Activated T-cell treated with anti-CD3 and anti-CD28 coated beads for 4 hours (primary cell): Measurements from ENCODE around the gene ZNF408.
"Not testable (repeated sequence)": the region's sequence is repeated elsewhere in the genome, so short reads cannot be mapped to it uniquely, and the experiment has no call there.

Experiments used
- DNase-seq: peaks from one replicate; pipeline ENCODE4 v3.0.0-alpha.2; 2020

ZNF408 gene

GRCh38 chr11:46700241-46701077 lies at the start of gene ZNF408, which contains the start of gene ARHGAP1:
Gene ZNF408 (plus strand): TSS chr11:46701031. CDS start chr11:46701048, 17 bp downstream.
Gene ARHGAP1 (minus strand): TSS chr11:46700619. CDS start chr11:46696107, 4,512 bp downstream.
- peak; percentile 99 for DNase-seq

DNA sequence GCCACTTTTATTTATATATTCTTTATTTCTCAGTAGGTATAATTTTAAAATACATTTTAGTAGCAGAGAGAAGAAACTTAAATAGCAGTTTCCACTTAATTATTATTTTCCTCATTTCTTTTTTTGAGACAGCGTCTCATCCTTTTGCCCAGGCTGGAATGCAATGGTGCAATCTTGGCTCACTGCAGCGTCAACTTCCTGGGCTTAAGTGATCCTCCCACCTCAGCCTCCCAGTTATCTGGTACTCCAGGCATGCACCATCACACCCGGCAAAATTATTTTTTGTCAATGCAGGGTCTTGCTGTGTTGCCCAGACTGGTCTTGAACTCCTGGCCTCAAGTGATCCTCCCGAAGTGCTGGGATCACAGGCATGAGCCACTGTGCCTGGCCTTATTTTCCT lies 45.2 kb upstream of the ZNF408 start:
- no peak for DNase-seq

DNA sequence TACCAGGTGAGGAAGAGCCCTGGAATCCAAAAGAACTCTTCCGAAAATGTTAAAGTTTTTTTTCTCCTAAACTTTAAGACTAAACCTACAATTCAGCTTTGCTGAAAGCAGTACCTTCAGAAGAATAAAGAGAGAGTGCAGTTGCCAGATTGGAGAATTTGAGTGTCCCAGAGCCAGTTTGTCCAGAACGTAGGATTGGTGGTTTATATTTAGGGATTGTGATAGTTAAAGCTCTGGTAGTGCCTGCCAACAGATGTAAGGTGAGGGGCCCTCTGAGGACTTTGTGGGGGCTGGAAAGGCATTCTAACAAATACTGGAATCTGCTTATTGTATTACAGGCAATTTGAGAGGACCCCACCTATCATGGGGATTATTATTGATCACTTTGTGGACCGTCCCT lies 43.6 kb upstream of the ZNF408 start:
- no peak for DNase-seq

GRCh38 chr11:46658259-46658658 lies 42.6 kb upstream of the ZNF408 start:
- no peak for DNase-seq

GRCh38 chr11:46659908-46660307 lies 40.9 kb upstream of the ZNF408 start:
- no peak for DNase-seq

DNA sequence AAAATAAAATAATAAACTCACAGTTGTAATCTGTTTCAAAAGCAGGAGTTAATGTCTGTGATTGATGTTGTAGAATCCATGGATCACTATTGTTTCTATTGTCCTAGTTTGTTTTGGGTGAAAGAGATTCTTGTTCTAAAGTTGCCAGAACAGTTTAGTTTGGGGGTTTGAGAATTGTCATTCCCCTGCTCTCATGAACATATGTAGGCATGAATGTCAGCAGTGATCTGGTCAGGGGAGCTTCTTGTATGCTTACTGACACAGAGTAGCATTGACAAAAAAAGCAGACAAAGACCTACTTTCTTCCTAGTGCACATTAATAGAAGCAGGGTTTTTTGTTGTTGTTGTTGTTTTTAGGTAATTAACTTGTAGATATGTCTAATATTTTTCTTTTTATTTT lies 39.0 kb upstream of the ZNF408 start:
- DNase-seq: no peak

DNA sequence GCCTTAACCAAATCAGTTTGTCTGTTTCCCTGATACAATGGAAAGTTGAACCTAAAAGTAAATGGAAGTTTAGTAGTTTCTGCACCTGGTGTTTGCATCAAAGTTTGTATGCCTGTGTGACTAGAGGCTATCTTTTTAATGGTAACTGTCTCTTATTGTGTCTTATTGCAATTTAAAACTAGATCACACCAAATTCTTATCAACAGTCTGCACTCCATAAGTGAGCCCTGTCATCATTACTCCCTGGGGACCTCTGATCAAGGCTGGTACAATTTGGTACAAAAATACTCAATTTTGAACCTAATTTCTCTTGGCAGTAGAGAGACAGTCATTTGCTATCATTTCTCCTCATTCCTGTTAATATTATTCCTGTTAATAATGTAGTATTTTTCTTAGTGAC lies 38.5 kb upstream of the ZNF408 start:
- DNase-seq: no peak

GRCh38 chr11:46663277-46663940 lies 37.4 kb upstream of the ZNF408 start:
- DNase-seq: no peak

DNA sequence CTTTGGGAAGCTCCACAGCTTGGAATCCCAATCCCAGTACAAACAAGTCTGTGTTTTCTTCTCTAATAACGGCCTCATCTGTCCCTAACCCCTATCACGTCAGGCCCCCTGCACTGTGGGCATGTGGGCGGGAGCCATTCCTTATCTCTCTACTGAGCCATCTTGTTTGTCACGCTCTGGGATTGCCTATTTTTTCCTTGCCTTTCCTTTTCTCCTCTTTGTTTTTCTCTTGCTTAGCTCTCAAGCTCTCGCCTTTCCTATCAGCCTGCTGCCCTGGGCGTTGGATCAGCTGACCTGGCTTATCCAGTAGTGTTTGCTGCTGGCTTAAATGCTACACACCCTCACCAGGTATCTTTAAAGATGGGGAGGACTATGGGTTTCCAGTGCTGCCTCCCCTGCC lies 36.2 kb upstream of the ZNF408 start:
- no peak for DNase-seq

- no peak for DNase-seq
Measured at GRCh38 chr11:46665356-46665755, 35.5 kb upstream of the ZNF408 start.

GRCh38 chr11:46666516-46666915 lies 34.3 kb upstream of the ZNF408 start:
- DNase-seq: no peak

DNA sequence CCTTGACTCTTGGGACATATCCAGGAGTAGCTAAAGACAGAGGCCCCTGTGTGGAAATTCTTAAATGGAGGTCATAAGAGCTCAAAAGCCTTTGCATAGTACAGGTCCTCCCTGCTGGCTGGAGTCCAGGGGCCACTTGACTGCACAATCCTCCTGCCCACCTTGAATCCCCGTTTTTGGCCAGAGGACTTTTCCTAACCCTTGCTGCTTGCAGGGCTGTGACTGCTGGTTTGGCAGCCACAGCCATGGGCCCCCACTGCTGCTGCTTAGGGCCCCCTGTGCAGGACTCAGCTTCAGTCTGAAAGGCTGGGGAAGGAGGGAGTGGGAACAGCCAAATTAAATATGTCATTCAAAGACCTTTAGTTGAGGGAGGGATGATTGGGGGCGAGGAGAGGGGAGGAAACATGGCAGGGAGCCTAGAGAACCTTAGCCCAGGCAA lies 33.8 kb upstream of the ZNF408 start:
- DNase-seq: no peak

DNA sequence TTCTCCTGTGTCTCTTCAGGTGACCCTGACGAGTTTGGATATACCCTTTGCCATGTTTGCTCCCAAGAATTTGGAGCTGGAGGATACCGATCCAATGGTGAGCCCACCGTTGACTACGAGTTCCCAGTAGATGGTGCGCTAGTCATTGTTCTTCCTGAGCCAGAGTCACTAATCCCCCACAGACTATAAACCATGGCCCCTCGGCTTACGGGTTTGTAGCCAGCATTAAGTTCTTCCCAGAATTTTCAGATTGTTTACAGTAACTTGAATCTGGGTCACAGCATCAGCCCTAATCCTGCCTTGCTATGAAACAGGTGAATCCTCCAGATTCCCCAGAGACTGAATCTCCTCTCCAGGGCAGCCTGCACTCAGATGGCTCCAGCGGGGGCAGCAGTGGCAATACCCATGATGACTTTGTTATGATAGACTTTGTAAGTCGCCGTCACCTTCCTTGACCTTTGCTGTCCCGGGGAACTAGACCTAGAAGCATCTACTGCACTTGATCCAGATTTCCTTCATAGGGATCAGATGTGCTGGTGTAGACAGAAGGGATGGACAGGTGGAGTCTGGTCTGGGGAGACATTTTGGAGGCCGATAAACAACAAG lies 32.2 kb upstream of the ZNF408 start:
- DNase-seq: no peak

DNA sequence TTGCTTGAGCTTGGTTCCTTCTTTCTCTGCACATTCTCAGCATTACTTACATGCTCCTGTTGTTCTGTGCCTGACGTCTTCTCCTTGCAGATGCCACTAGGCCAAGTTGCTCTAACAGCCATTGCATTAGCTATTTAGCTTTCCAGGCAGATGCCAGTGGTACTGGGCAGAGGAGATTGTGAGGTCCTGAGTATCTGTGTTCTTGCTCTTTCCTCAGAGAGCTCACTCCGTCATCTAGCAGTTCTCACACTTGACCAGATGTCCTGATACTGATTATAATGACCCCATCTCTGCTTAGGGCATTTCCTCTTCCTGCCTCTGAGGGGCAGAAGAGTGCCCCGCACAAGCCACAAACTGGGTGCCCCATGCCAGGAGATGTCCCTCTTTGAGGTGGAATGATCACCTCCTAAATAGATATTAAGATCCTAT lies 31.1 kb upstream of the ZNF408 start:
- DNase-seq: no peak

- DNase-seq: not testable (repeated sequence)
Measured at GRCh38 chr11:46670521-46670920, 30.3 kb upstream of the ZNF408 start.

DNA sequence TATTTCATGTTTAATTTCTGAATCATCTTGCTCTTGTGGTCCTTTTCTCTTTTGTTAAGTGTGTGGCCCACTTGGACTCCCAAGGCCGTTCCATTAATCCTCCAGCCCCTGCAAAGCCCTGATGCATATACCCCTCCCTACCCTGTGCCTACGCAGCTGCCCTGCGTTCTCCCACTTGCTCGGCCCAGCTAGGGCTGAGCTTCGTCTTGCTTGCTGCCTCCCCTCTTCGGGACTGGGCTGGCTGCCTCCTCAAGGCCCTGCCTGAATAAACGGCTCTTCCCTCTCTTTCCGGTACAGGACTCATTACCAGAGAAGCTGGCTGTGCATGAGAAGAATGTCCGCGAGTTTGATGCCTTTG lies 28.9 kb upstream of the ZNF408 start:
- no peak for DNase-seq

DNA sequence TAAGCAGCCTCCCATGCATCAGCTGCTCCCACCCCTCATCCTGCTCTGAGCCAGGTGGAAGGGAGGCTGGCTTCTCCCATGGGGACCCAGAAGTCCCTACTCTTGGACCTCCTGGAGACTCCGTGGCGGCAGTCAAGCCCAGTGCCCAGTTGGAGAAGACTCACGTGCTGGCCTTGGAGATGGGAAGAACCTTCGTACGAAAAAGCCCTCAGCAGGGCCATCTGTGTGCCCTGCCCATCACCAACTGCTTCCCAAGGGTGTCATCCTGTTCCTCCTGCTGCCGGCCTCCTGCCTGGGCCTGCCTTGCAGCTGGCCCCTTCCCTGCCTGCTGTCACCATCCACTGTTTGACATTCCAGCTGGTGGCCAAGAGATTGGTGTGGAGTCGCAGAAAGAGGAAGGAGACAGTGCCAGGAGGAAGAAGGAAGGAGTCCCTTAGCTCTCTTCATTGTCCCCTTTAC lies 28.4 kb upstream of the ZNF408 start:
- no peak for DNase-seq

- DNase-seq: no peak
Measured at GRCh38 chr11:46673713-46674462, 26.9 kb upstream of the ZNF408 start.

- no peak for DNase-seq
Measured at GRCh38 chr11:46674463-46675287, 26.2 kb upstream of the ZNF408 start.

GRCh38 chr11:46675288-46675851 lies 25.5 kb upstream of the ZNF408 start:
- no peak for DNase-seq

DNA sequence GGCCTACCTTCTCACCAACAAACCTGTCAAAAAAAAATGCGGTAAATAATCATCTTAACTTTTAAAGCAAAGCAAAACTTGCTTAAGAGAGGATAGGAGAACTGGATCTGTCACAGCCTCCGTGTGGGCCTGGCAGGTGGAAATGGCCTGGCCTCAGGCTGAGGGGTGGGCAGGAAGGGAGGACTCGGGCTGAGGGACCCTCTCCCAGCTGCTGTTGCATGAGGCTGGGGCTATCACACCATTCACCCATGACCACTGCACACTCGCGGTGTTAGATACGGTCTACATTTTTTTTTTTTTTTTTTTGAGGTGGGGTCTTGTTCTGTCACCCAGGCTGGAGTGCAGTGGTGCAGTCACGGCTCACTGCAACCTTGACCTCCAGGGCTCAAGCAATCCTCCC lies 24.9 kb upstream of the ZNF408 start:
- DNase-seq: no peak
